ENCODE results near the gene TRIP4.
"Not testable (repeated sequence)": the region's sequence is repeated elsewhere in the genome, so short reads cannot be mapped to it uniquely, and the experiment has no call there.

Gene TRIP4

GRCh38 chr15:64490598-64491259 is 103.1 kb downstream of the TRIP4 start:
- no peak for DNase-seq (ENCODE audit: low read depth)

DNA sequence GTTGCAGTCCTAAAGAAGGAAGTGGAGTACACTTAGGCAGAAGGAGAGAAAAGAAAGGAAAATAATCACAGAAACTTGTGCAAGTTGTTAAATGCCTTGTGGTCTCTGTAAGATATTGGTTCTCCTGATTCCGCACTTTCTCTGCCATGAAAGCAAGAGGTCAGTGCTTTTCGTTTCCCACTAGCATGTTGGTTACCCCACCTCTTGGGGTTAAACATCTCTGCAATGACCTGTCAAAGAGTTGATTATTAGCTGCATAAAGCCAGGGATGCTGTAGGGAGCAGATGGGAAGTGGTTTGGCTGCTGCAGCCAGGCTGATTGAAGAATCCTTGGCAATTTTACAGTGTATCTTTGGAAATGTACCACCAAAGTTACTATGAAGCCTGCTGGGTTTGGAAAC is 106.0 kb downstream of the TRIP4 start:
- no peak for DNase-seq (ENCODE audit: low read depth)

DNA sequence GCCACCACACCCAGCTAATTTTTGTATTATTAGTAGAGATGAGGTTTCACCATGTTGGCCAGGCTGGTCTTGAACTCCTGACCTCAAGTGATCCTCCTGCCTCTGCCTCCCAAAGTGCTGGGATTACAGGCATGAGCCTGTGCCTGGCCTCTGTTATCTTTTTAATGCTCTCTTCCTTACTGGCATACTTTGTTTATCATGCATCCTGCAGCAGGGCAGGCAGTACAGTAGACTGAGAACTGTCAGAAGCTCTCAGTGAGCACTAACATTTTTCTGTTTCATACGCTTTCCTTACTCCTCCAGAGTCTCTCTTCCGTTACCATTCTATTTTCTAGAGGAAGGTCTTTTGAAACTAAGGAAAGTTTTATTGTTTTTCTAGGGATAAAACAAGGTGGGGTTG is 108.3 kb downstream of the TRIP4 start:
- not testable (repeated sequence) for DNase-seq (ENCODE audit: low read depth)

GRCh38 chr15:64500695-64501395 is 113.2 kb downstream of the TRIP4 start:
- DNase-seq (ENCODE audit: low read depth): no peak

- no peak for DNase-seq (ENCODE audit: low read depth)
Measured at GRCh38 chr15:64501396-64501715, 113.7 kb downstream of the TRIP4 start.

DNA sequence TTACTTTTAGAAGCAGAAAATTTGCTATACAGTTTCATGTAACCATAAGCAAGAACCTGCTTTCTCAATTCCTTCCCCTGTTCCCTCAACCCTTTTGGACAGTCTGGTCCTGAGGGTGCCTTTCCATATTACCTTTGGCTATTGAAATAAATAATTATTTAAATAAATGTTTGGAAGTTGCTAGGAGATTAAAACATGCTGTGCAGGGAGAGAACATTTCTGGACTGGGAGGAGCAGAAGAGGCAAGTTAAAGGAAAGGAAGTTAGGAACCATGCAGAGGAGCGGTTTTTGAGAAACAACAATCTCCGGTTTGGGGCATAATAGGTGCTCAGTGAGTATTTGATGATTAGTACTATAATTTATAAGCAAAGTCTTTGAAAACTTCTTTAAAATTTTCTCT is 114.5 kb downstream of the TRIP4 start:
- DNase-seq (ENCODE audit: low read depth): no peak

- no peak for DNase-seq (ENCODE audit: low read depth)
Measured at GRCh38 chr15:64502551-64502950, 114.9 kb downstream of the TRIP4 start.

- no peak for DNase-seq (ENCODE audit: low read depth)
Measured at GRCh38 chr15:64503197-64503596, 115.6 kb downstream of the TRIP4 start.

DNA sequence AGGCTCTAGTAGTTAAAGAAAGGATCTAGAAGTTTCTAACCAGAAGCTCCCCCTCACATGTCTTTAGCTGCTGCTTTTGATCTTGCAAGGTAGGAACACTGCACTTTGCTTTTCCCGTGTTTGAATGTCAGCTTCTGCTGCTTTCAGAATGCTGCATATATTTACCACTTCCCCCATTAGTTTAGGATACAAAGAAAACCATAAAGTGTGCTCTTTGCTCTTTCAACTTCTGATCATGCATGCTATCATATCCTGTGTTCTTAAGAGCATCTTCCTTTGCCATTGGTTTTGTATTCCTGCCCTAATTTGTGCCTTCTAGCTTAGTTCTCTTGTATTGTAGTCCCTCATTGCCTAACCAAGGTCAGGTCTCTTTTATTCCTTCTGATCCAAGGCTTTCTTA is 116.0 kb downstream of the TRIP4 start:
- DNase-seq (ENCODE audit: low read depth): no peak

Data from stimulated activated CD8-positive, alpha-beta memory T cell treated with anti-CD3 and anti-CD28 coated beads, Interleukin-7, amount 100 ng/mL, for 24 hours (primary cell).